ENCODE data around the gene ZNF331. TPM values are rescaled to one million over a fixed set of nuclear protein-coding genes. Genes with fewer than 3 reads are reported as not detected.

Gene ZNF331
- total RNA-seq, 1 experiment from 2014 or later: 25.0 TPM

DNA sequence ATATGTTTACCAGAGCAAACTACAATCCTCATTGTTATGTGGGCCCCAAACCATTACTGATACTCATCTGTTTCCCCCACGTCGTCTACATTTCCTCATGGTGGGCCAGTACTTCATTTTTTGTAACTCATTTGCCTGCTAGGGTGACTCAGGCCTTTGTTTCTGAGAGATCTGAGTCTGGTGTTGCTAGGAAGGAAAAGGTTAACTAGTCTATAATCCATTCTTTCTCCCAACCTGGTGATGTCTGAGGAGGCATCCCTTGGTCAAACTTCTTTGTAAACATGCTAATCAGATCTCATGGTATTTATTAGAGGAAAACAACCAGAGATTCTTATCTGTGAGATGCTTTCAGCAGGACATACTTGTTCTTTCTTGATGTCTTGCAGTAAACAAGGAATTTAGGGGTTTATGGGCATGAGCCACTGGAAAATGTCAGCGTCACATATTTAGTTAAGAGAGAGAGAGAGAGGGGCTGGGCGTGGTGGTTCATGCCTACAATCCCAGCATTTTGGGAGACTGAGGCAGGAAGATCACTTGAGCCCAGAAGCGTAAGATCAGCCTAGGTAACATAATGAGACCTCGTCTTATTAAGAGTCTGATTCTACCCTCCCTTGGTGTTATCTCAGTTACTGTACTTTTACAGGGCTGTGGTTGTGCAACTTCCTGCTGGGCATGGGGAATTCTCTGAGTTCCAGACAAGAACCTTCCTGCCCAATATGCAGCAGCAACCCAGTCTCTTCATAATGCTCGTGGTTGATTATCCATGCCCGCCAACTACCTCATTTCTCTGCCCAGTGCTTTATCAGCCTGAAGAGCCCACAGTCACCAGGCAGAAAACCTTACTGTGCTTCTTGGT lies 84.2 kb downstream of the ZNF331 start:
- POLR2A ChIA-PET: no interaction called here
- DNase-seq (ENCODE audit: low read depth, low spot score) (no peak), ATAC-seq (peak; percentile 69; the same call in 1 of the 2 replicates)
- intact Hi-C loops (cut with micrococcal nuclease; ENCODE audit: unreplicated experiment) (no loop called here), in situ Hi-C loops (cut with HindIII; ENCODE audit: low pct_unique_long_range_greater_than_20kb, low sequenced_read_pairs) (no loop called here)
- CTCF ChIA-PET: no interaction called here
- Histone ChIP-seq H3K27me3 (ENCODE audit: control insufficient read depth, insufficient read depth, low read length) (no peaks in the 10 kb centered on the region), H3K36me3 (ENCODE audit: control insufficient read depth, insufficient read depth, low read length) (no peaks in the 10 kb centered on the region), H3K9me3 (ENCODE audit: control insufficient read depth, insufficient read depth, low read depth, low read length) (no peaks in the 10 kb centered on the region), H3K4me3 (ENCODE audit: low read depth in 2 of 2, low read length in 2 of 2) (no peak overlapping the region), H3K4me1 (ENCODE audit: control insufficient read depth, insufficient read depth, low read length) (0 out of 2 replicates have a peak, but pooled peaks cover 6% of the 10 kb centered on the region), H3K27ac (ENCODE audit: low read length) (peak overlapping the region; percentile 36)
- BruUV-seq (replicated peaks): no TSS peak
- TF ChIP-seq POLR2AphosphoS5 (IDR thresholded peaks at IDR 0.05; ENCODE audit: low read depth, low read length) (no peak), TCF7L2 (IDR thresholded peaks at IDR 0.05; ENCODE audit: low read depth, low read length) (peak; percentile 79)

DNA sequence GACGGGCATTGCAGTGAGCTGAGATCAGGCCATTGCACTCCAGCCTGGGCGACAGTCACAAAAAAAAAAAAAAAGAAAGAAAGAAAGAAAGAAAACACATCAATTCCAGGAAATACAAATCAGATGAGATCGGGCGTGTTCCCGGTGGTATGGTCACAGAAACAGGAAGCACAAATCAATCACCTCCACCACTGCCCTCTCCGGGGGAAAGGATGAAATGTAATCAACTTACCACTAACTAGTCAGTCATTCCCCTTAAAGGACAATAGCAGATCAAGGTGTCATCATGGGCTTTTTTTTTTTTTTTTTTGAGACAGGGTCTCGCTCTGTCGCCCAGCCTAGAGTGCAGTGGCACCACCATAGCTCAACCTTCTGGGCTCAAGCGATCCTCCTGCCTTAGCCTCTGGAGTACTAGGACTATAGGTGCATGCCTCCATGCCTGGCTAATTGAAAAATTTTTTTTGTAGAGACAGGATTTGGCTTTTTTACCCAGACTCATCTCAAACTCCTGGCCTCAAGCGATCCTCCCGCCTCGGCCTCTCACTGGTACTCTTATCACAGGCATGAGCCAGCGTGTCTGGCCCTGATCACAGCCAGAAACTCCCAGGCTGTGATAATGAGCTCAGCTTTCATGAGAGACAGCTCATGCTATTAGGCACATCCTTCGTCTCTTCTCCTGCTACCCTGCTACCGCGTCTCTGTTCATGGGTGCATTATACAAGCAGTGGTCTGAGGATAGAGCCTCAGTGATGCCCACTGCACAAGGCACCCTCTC lies 87.0 kb downstream of the ZNF331 start:
- intact Hi-C loops (cut with micrococcal nuclease; ENCODE audit: unreplicated experiment) (no loop called here), in situ Hi-C loops (cut with HindIII; ENCODE audit: low pct_unique_long_range_greater_than_20kb, low sequenced_read_pairs) (no loop called here)
- H3K36me3 ChIP-seq (ENCODE audit: control insufficient read depth, insufficient read depth, low read length): no peaks in the 10 kb centered on the region
- H3K9me3 ChIP-seq (ENCODE audit: control insufficient read depth, insufficient read depth, low read depth, low read length): no peaks in the 10 kb centered on the region
- CTCF ChIA-PET: interaction anchor here (0.6 to 0.7 kb wide), 2 partner anchors 25 to 123 kb away, joined by 9 to 10 read pairs; no protein-coding TSS in a partner anchor
- DNase-seq (ENCODE audit: low read depth, low spot score): no peak
- BruUV-seq (replicated peaks): no TSS peak
- no peak overlapping the region for H3K4me3 ChIP-seq (ENCODE audit: low read depth in 2 of 2, low read length in 2 of 2)
- ATAC-seq: no peak
- POLR2A ChIA-PET: interaction anchor here (0.6 kb wide), 1 partner anchor 373 kb away, joined by 13 read pairs; no protein-coding TSS in a partner anchor
- no peak overlapping the region for H3K27ac ChIP-seq (ENCODE audit: low read length)
- 0 out of 2 replicates have a peak, but pooled peaks cover 6% of the 10 kb centered on the region for H3K4me1 ChIP-seq (ENCODE audit: control insufficient read depth, insufficient read depth, low read length)
- no peaks in the 10 kb centered on the region for H3K27me3 ChIP-seq (ENCODE audit: control insufficient read depth, insufficient read depth, low read length)
- TF ChIP-seq POLR2AphosphoS5 (IDR thresholded peaks at IDR 0.05; ENCODE audit: low read depth, low read length) (no peak), SIN3A (IDR thresholded peaks at IDR 0.05; ENCODE audit: borderline replicate concordance, insufficient read depth, low read depth, low read length) (no peak), TCF7L2 (IDR thresholded peaks at IDR 0.05; ENCODE audit: low read depth, low read length) (no peak)
- TF ChIP-seq, protein P1, sequence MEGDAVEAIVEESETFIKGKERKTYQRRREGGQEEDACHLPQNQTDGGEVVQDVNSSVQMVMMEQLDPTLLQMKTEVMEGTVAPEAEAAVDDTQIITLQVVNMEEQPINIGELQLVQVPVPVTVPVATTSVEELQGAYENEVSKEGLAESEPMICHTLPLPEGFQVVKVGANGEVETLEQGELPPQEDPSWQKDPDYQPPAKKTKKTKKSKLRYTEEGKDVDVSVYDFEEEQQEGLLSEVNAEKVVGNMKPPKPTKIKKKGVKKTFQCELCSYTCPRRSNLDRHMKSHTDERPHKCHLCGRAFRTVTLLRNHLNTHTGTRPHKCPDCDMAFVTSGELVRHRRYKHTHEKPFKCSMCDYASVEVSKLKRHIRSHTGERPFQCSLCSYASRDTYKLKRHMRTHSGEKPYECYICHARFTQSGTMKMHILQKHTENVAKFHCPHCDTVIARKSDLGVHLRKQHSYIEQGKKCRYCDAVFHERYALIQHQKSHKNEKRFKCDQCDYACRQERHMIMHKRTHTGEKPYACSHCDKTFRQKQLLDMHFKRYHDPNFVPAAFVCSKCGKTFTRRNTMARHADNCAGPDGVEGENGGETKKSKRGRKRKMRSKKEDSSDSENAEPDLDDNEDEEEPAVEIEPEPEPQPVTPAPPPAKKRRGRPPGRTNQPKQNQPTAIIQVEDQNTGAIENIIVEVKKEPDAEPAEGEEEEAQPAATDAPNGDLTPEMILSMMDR (IDR thresholded peaks at IDR 0.05): no peak
- TF ChIP-seq, protein P2, sequence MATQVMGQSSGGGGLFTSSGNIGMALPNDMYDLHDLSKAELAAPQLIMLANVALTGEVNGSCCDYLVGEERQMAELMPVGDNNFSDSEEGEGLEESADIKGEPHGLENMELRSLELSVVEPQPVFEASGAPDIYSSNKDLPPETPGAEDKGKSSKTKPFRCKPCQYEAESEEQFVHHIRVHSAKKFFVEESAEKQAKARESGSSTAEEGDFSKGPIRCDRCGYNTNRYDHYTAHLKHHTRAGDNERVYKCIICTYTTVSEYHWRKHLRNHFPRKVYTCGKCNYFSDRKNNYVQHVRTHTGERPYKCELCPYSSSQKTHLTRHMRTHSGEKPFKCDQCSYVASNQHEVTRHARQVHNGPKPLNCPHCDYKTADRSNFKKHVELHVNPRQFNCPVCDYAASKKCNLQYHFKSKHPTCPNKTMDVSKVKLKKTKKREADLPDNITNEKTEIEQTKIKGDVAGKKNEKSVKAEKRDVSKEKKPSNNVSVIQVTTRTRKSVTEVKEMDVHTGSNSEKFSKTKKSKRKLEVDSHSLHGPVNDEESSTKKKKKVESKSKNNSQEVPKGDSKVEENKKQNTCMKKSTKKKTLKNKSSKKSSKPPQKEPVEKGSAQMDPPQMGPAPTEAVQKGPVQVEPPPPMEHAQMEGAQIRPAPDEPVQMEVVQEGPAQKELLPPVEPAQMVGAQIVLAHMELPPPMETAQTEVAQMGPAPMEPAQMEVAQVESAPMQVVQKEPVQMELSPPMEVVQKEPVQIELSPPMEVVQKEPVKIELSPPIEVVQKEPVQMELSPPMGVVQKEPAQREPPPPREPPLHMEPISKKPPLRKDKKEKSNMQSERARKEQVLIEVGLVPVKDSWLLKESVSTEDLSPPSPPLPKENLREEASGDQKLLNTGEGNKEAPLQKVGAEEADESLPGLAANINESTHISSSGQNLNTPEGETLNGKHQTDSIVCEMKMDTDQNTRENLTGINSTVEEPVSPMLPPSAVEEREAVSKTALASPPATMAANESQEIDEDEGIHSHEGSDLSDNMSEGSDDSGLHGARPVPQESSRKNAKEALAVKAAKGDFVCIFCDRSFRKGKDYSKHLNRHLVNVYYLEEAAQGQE (IDR thresholded peaks at IDR 0.05; ENCODE audit: insufficient read depth in 1 of 2, low read depth in 2 of 2, low read length in 1 of 2): no peak

Data from Panc1 (cell line).